HCT116 (cell line): ENCODE results near the gene GCLC.

ENCODE experiments used
- ATF3 ChIP-seq: IDR thresholded peaks from 2 replicates; pipeline ENCODE4 v1.6.1; 2012
- CTCF ChIP-seq, 3 experiments: fragments of 200-600 bp in 1 of 3; sonication (generic) in 1 of 3; IDR thresholded peaks in 2 of 3; conservative IDR thresholded peaks in 1 of 3; 2 replicates each; pipeline ENCODE4 v1.5.1; 2012 to 2017; ENCODE audit warnings: low read depth in 2 of 3, low read length in 2 of 3, antibody characterized with exemption in 1 of 3, borderline replicate concordance in 1 of 3, control low read depth in 1 of 3, mild to moderate bottlenecking in 1 of 3, mixed read lengths in 1 of 3, mixed run types in 1 of 3, moderate library complexity in 1 of 3; ENCODE audit not compliant: insufficient read depth in 1 of 3
- EZH2phosphoT487 ChIP-seq: fragments of 200-600 bp; IDR thresholded peaks from 2 replicates; pipeline ENCODE4 v1.6.1; 2018; ENCODE audit warnings: antibody characterized with exemption, borderline replicate concordance
- POLR2A ChIP-seq: IDR thresholded peaks from 2 replicates; pipeline ENCODE4 v1.7.0; 2011; ENCODE audit warnings: borderline replicate concordance; ENCODE audit not compliant: insufficient read depth, insufficient read length; ENCODE audit errors: extremely low read depth
- POLR2AphosphoS5 ChIP-seq: IDR thresholded peaks from 2 replicates; pipeline ENCODE4 v1.6.1; 2011; ENCODE audit warnings: mild to moderate bottlenecking, low read depth, low read length, moderate library complexity
- RAD21 ChIP-seq: IDR thresholded peaks from 2 replicates; pipeline ENCODE4 v1.6.1; 2012; ENCODE audit warnings: low read depth, mild to moderate bottlenecking
- REST ChIP-seq: IDR thresholded peaks from 2 replicates; pipeline ENCODE4 v1.6.1; 2012; ENCODE audit warnings: low read depth
- SRF ChIP-seq: IDR thresholded peaks from 2 replicates; pipeline ENCODE4 v1.6.1; 2012; ENCODE audit warnings: low read depth
- YY1 ChIP-seq: IDR thresholded peaks from 2 replicates; pipeline ENCODE4 v1.6.1; 2011; ENCODE audit warnings: low read length, low read depth, moderate library complexity, mild to moderate bottlenecking; ENCODE audit not compliant: insufficient replicate concordance; ENCODE audit errors: extremely low read depth
- ZNF274 ChIP-seq: fragments of 200-500 bp; sonication (Bioruptor generic); IDR thresholded peaks from 2 replicates; pipeline ENCODE4 v1.6.1; 2014; ENCODE audit warnings: mild to moderate bottlenecking, low read depth, low read length, inconsistent platforms
- TF ChIP-seq, protein P1 (sequence below): IDR thresholded peaks from 2 replicates; pipeline ENCODE4 v1.6.1; 2012

DNA sequence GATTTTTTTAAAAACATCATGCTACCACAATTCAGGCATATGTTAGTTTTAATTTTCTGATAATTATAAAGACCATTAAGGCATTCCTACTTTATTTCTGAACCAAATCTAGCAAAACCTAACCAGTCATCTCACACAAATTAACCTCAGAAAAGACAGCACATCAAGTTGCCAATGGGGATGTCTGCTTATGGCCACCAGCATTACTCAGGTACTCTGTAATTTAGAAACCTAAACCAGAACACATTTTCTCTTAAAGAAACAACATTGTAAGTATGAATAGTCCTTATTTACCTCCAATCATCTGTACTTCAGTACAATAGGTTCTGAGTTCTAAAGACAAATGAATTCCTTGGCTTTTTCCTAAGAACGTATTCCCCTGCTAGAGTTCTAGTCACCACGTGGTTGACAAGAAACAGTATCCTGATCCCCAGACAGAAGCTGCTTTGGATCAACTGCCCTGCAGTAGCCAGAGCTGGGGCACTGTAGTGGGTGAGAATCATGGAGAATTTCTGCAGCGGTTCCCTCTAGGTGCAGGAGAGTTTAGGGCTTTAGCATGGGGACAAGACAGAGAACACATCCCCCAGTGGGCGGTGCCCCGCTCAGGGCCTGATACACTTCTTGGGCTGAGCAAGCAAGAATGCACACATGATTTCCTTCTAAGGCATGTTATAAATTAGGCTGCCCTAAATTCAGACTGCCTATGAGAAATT is 15.4 kb downstream of the GCLC start:
- TF ChIP-seq EZH2phosphoT487 (no peak), SRF (no peak), CTCF (IDR thresholded peaks at IDR 0.05 in 2 of 3, conservative IDR thresholded peaks at IDR 0.05 in 1 of 3; ENCODE audit: borderline replicate concordance in 1 of 3, insufficient read depth in 1 of 3, low read depth in 2 of 3, low read length in 2 of 3) (no peak), POLR2A (no peak), POLR2AphosphoS5 (no peak), YY1 (no peak), RAD21 (no peak), ATF3 (no peak), ZNF274 (no peak), REST (no peak)
- TF ChIP-seq, protein P1, sequence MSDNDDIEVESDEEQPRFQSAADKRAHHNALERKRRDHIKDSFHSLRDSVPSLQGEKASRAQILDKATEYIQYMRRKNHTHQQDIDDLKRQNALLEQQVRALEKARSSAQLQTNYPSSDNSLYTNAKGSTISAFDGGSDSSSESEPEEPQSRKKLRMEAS, result no peak
